ENCODE measurements around the gene NTN4. TPM values are rescaled to one million over a fixed set of nuclear protein-coding genes. Genes with fewer than 3 reads are reported as not detected.

The NTN4 gene
- polyA plus RNA-seq, 1 of the 3 experiments (the other 2 are of a cell fraction), result 0.08 TPM

DNA sequence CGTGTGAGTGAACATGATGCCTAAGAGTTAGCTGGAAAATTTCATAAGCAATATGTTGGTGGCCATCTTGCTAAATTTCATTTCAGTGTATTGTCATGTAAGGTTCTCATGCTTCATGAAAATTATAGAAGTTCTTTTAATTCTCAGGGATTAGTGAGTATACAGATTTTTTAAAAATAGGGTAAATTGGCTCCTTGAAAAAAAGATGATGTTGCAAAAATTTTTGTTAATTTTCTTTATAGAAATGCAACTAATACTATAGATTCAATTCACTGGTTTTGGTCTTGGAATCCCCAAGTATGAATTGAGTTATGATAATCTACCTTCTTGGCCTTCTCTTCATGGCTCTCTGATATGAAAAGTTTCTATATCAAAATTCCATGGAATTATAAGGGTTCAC, 75.4 kb downstream of the NTN4 start:
- Histone ChIP-seq H3K4me2 (no peak overlapping the region), H3K4me1 (ENCODE audit: control insufficient read depth in 1 of 2, insufficient read depth in 2 of 2, low read depth in 1 of 2, low read length in 1 of 2) (no peaks in the 10 kb centered on the region; a peak in 1 of 4 replicates), H3K27ac (ENCODE audit: low read depth in 2 of 2, low read length in 1 of 2) (no peak overlapping the region), H3K4me3 (ENCODE audit: low read depth in 2 of 2, low read length in 1 of 2) (no peak overlapping the region), H3K9me3 (no peaks in the 10 kb centered on the region), H3K36me3 (replicated peaks in 1 of 2; ENCODE audit: control insufficient read depth in 1 of 2, insufficient read depth in 2 of 2, low read length in 1 of 2) (no peaks in the 10 kb centered on the region), H3K9me2 (no peaks in the 10 kb centered on the region), H3K79me2 (ENCODE audit: insufficient read depth) (no peaks in the 10 kb centered on the region), H4K20me1 (ENCODE audit: insufficient read depth) (no peaks in the 10 kb centered on the region), H3F3A (replicated peaks; ENCODE audit: insufficient read depth) (no peaks in the 10 kb centered on the region), H2AFZ (ENCODE audit: low read depth) (no peak overlapping the region), H3K9ac (no peak overlapping the region), H3K27me3 (ENCODE audit: insufficient read depth) (no peaks in the 10 kb centered on the region)
- ChIA-PET POLR2A (no interaction called here), CTCF (interaction anchor here (1.1 kb wide), 1 partner anchor 12 kb away, joined by 3 read pairs; no protein-coding TSS in a partner anchor)
- TF ChIP-seq RCOR1 (IDR thresholded peaks at IDR 0.05; ENCODE audit: low read length), result no peak
- no peak for TF ChIP-seq FOXJ3 (CRISPR knock-in tag; IDR thresholded peaks at IDR 0.05)
- TF ChIP-seq SIN3A (IDR thresholded peaks at IDR 0.05; ENCODE audit: borderline replicate concordance, low read depth, low read length), result no peak
- no peak for TF ChIP-seq ELF1 (IDR thresholded peaks at IDR 0.05)
- TF ChIP-seq, protein P1, sequence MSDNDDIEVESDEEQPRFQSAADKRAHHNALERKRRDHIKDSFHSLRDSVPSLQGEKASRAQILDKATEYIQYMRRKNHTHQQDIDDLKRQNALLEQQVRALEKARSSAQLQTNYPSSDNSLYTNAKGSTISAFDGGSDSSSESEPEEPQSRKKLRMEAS (IDR thresholded peaks at IDR 0.05; ENCODE audit: low read depth), result no peak
- TF ChIP-seq SMC3 (IDR thresholded peaks at IDR 0.05; ENCODE audit: low read depth, low read length), result no peak
- no peak for TF ChIP-seq GABPA (IDR thresholded peaks at IDR 0.05; ENCODE audit: low read depth)
- TF ChIP-seq GATA2 (CRISPR knock-in tag; IDR thresholded peaks at IDR 0.05), result no peak
- TF ChIP-seq, protein P2, sequence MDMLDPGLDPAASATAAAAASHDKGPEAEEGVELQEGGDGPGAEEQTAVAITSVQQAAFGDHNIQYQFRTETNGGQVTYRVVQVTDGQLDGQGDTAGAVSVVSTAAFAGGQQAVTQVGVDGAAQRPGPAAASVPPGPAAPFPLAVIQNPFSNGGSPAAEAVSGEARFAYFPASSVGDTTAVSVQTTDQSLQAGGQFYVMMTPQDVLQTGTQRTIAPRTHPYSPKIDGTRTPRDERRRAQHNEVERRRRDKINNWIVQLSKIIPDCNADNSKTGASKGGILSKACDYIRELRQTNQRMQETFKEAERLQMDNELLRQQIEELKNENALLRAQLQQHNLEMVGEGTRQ (IDR thresholded peaks at IDR 0.05; ENCODE audit: borderline replicate concordance, low read depth, low read length), result no peak
- TF ChIP-seq NRF1 (IDR thresholded peaks at IDR 0.05; ENCODE audit: low read depth, low read length), result no peak
- TF ChIP-seq TAF1 (IDR thresholded peaks at IDR 0.05; ENCODE audit: borderline replicate concordance, low read depth, low read length), result no peak
- WGBS (ENCODE audit: low lambda C conversion rate), result 71% methylated on average over 1 of the region's 1 CpG
- DNase-seq, result no peak

DNA sequence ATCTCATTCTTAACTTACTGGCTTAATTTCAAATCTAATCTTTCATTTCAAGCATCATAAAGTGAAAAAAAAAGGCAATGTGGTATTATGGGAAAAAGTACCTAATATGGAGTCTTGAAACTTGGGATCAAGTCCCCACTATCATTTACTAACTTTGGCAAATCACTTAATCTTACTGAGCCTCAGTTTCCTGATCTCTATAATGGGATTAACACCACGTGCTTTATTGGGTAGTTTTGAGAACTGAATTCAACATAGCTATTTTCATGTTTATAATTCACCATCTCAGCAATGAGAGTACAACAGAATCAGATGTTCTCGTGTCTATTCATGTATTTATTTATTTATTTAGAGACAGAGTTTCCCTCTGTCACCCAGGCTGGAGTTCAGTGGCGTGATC, 78.3 kb downstream of the NTN4 start:
- WGBS (ENCODE audit: low lambda C conversion rate), result 41% methylated on average over 3 of the region's 3 CpGs
- Histone ChIP-seq H3K9ac (no peak overlapping the region), H3K9me3 (no peaks in the 10 kb centered on the region), H3K27ac (ENCODE audit: low read depth in 2 of 2, low read length in 1 of 2) (no peak overlapping the region), H4K20me1 (ENCODE audit: insufficient read depth) (no peaks in the 10 kb centered on the region), H3K4me2 (no peak overlapping the region), H3K36me3 (replicated peaks in 1 of 2; ENCODE audit: control insufficient read depth in 1 of 2, insufficient read depth in 2 of 2, low read length in 1 of 2) (no peaks in the 10 kb centered on the region), H2AFZ (ENCODE audit: low read depth) (no peak overlapping the region), H3K79me2 (ENCODE audit: insufficient read depth) (no peaks in the 10 kb centered on the region), H3K4me1 (ENCODE audit: control insufficient read depth in 1 of 2, insufficient read depth in 2 of 2, low read depth in 1 of 2, low read length in 1 of 2) (no peaks in the 10 kb centered on the region), H3F3A (replicated peaks; ENCODE audit: insufficient read depth) (no peaks in the 10 kb centered on the region), H3K9me2 (no peaks in the 10 kb centered on the region), H3K27me3 (ENCODE audit: insufficient read depth) (no peaks in the 10 kb centered on the region), H3K4me3 (ENCODE audit: low read depth in 2 of 2, low read length in 1 of 2) (no peak overlapping the region)
- no peak for DNase-seq
- CTCF ChIA-PET, result no interaction called here
- TF ChIP-seq SMC3 (IDR thresholded peaks at IDR 0.05; ENCODE audit: low read depth, low read length) (no peak), TCF12 (IDR thresholded peaks at IDR 0.05) (no peak), NFIC (IDR thresholded peaks at IDR 0.05; ENCODE audit: borderline replicate concordance) (no peak), ELF1 (IDR thresholded peaks at IDR 0.05) (no peak), RFX5 (IDR thresholded peaks at IDR 0.05; ENCODE audit: low read length) (no peak), SIN3A (IDR thresholded peaks at IDR 0.05; ENCODE audit: borderline replicate concordance, low read depth, low read length) (no peak), JUND (IDR thresholded peaks at IDR 0.05) (no peak), POLR2AphosphoS5 (IDR thresholded peaks at IDR 0.05; ENCODE audit: low read depth, low read length) (no peak), MEF2A (IDR thresholded peaks at IDR 0.05; ENCODE audit: borderline replicate concordance, low read depth) (no peak)
- TF ChIP-seq, protein P1 (IDR thresholded peaks at IDR 0.05; ENCODE audit: low read depth), result no peak
- TF ChIP-seq, protein P3, sequence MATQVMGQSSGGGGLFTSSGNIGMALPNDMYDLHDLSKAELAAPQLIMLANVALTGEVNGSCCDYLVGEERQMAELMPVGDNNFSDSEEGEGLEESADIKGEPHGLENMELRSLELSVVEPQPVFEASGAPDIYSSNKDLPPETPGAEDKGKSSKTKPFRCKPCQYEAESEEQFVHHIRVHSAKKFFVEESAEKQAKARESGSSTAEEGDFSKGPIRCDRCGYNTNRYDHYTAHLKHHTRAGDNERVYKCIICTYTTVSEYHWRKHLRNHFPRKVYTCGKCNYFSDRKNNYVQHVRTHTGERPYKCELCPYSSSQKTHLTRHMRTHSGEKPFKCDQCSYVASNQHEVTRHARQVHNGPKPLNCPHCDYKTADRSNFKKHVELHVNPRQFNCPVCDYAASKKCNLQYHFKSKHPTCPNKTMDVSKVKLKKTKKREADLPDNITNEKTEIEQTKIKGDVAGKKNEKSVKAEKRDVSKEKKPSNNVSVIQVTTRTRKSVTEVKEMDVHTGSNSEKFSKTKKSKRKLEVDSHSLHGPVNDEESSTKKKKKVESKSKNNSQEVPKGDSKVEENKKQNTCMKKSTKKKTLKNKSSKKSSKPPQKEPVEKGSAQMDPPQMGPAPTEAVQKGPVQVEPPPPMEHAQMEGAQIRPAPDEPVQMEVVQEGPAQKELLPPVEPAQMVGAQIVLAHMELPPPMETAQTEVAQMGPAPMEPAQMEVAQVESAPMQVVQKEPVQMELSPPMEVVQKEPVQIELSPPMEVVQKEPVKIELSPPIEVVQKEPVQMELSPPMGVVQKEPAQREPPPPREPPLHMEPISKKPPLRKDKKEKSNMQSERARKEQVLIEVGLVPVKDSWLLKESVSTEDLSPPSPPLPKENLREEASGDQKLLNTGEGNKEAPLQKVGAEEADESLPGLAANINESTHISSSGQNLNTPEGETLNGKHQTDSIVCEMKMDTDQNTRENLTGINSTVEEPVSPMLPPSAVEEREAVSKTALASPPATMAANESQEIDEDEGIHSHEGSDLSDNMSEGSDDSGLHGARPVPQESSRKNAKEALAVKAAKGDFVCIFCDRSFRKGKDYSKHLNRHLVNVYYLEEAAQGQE (IDR thresholded peaks at IDR 0.05; ENCODE audit: low read depth, low read length), result no peak
- TF ChIP-seq, protein P4, sequence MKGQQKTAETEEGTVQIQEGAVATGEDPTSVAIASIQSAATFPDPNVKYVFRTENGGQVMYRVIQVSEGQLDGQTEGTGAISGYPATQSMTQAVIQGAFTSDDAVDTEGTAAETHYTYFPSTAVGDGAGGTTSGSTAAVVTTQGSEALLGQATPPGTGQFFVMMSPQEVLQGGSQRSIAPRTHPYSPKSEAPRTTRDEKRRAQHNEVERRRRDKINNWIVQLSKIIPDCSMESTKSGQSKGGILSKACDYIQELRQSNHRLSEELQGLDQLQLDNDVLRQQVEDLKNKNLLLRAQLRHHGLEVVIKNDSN (IDR thresholded peaks at IDR 0.05; ENCODE audit: borderline replicate concordance, low read depth), result no peak
- POLR2A ChIA-PET, result no interaction called here
